HCEC 1CT (cell line): ENCODE measurements around the gene EPHA8.

Experiments
- DNase-seq: peaks from one replicate; pipeline ENCODE4 v3.0.0-alpha.2; 2017

The EPHA8 gene

GRCh38 chr1:22562584-22563583 lies at the start of gene EPHA8:
EPHA8 (plus strand) TSS chr1:22563489; CDS start chr1:22563636, 147 bp downstream.
- DNase-seq = no peak

GRCh38 chr1:22516906-22517571 lies 46.2 kb upstream of the EPHA8 start:
- no peak for DNase-seq

GRCh38 chr1:22517956-22518355 lies 45.3 kb upstream of the EPHA8 start:
- no peak for DNase-seq

- no peak for DNase-seq
These were observed 44.9 kb upstream of the EPHA8 start for GRCh38 chr1:22518379-22518778.

- no peak for DNase-seq
These were observed 42.4 kb upstream of the EPHA8 start for GRCh38 chr1:22520871-22521270.

- no peak for DNase-seq
These were observed 41.6 kb upstream of the EPHA8 start for GRCh38 chr1:22521692-22522091.

GRCh38 chr1:22522221-22522743 lies 41.0 kb upstream of the EPHA8 start:
- DNase-seq = no peak

- no peak for DNase-seq
These were observed 38.8 kb upstream of the EPHA8 start for GRCh38 chr1:22524481-22524880.

- DNase-seq = no peak
These were observed 38.1 kb upstream of the EPHA8 start for GRCh38 chr1:22525211-22525610.

GRCh38 chr1:22525646-22526045 lies 37.6 kb upstream of the EPHA8 start:
- DNase-seq = no peak

- DNase-seq = no peak
These were observed 37.2 kb upstream of the EPHA8 start for GRCh38 chr1:22526098-22526497.

GRCh38 chr1:22526677-22527076 lies 36.6 kb upstream of the EPHA8 start:
- no peak for DNase-seq

GRCh38 chr1:22527122-22527521 lies 36.2 kb upstream of the EPHA8 start:
- DNase-seq = no peak

GRCh38 chr1:22527555-22528296 lies 35.6 kb upstream of the EPHA8 start:
- DNase-seq = no peak

GRCh38 chr1:22528451-22528850 lies 34.8 kb upstream of the EPHA8 start:
- no peak for DNase-seq

GRCh38 chr1:22529901-22530621 lies 33.2 kb upstream of the EPHA8 start:
- DNase-seq = no peak

- DNase-seq = no peak
These were observed 32.6 kb upstream of the EPHA8 start for GRCh38 chr1:22530715-22531114.

GRCh38 chr1:22531251-22531650 lies 32.0 kb upstream of the EPHA8 start:
- no peak for DNase-seq

- DNase-seq = no peak
These were observed 29.9 kb upstream of the EPHA8 start for GRCh38 chr1:22533244-22533895.

GRCh38 chr1:22534951-22535350 lies 28.3 kb upstream of the EPHA8 start:
- no peak for DNase-seq

- no peak for DNase-seq
These were observed 27.9 kb upstream of the EPHA8 start for GRCh38 chr1:22535399-22535798.

- DNase-seq = peak; percentile 18
These were observed 26.8 kb upstream of the EPHA8 start for GRCh38 chr1:22536506-22536905.
